ENCODE data around the gene FBXO28.

The FBXO28 gene

GRCh38 chr1:224182057-224182865 lies 68.3 kb downstream of the FBXO28 start:
- Mint-ChIP-seq H3K9me3 (no peaks in the 10 kb centered on the region), H3K36me3 (peaks cover 12% of the 10 kb centered on the region), H3K4me3 (peak overlapping the region; percentile 92), H3K27me3 (no peaks in the 10 kb centered on the region), H3K27ac (peak overlapping the region; percentile 96), H3K4me1 (peaks cover 53% of the 10 kb centered on the region)
- peak; percentile 75 for ATAC-seq

- peak; percentile 91 for ATAC-seq
- H3K4me1 Mint-ChIP-seq: peaks cover 53% of the 10 kb centered on the region
- H3K36me3 Mint-ChIP-seq: peaks cover 12% of the 10 kb centered on the region
Observed at GRCh38 chr1:224182866-224183590, 69.1 kb downstream of the FBXO28 start, which contains the start of gene DEGS1. TSS of gene DEGS1 (plus strand) at chr1:224183240. CDS start at chr1:224183337, 97 bp downstream.

GRCh38 chr1:224183591-224184312 lies 69.8 kb downstream of the FBXO28 start:
- H3K27ac Mint-ChIP-seq: peak overlapping the region; percentile 96

More at GRCh38 chr1:224182866-224183590, 69.1 kb downstream of the FBXO28 start, which contains the start of gene DEGS1:
- Mint-ChIP-seq H3K9me3 (no peaks in the 10 kb centered on the region), H3K27me3 (no peaks in the 10 kb centered on the region), H3K27ac (peak within 1 kb of the TSS; percentile 96), H3K4me3 (peak within 1 kb of the TSS; percentile 94)

GRCh38 chr1:224185208-224185607 lies 71.3 kb downstream of the FBXO28 start:
- H3K4me3 Mint-ChIP-seq: peak overlapping the region; percentile 94
- peaks cover 68% of the 10 kb centered on the region for H3K4me1 Mint-ChIP-seq
- peak overlapping the region; percentile 96 for H3K27ac Mint-ChIP-seq
- H3K9me3 Mint-ChIP-seq: no peaks in the 10 kb centered on the region
- peaks cover 25% of the 10 kb centered on the region for H3K36me3 Mint-ChIP-seq
- no peaks in the 10 kb centered on the region for H3K27me3 Mint-ChIP-seq
- ATAC-seq: no peak

More at GRCh38 chr1:224183591-224184312, 69.8 kb downstream of the FBXO28 start:
- peaks cover 58% of the 10 kb centered on the region for H3K4me1 Mint-ChIP-seq
- no peaks in the 10 kb centered on the region for H3K27me3 Mint-ChIP-seq
- peak overlapping the region; percentile 94 for H3K4me3 Mint-ChIP-seq
- H3K36me3 Mint-ChIP-seq: peaks cover 18% of the 10 kb centered on the region
- no peaks in the 10 kb centered on the region for H3K9me3 Mint-ChIP-seq
- peak; percentile 78 for ATAC-seq

- H3K27ac Mint-ChIP-seq: no peak overlapping the region
- H3K4me1 Mint-ChIP-seq: peaks cover 52% of the 10 kb centered on the region
- ATAC-seq: no peak
- peaks cover 25% of the 10 kb centered on the region for H3K36me3 Mint-ChIP-seq
- no peak overlapping the region for H3K4me3 Mint-ChIP-seq
- no peaks in the 10 kb centered on the region for H3K9me3 Mint-ChIP-seq
- no peaks in the 10 kb centered on the region for H3K27me3 Mint-ChIP-seq
Observed at GRCh38 chr1:224188286-224188685, 74.4 kb downstream of the FBXO28 start.

- Mint-ChIP-seq H3K9me3 (no peaks in the 10 kb centered on the region), H3K4me1 (peaks cover 46% of the 10 kb centered on the region), H3K36me3 (peaks cover 32% of the 10 kb centered on the region), H3K27me3 (no peaks in the 10 kb centered on the region), H3K27ac (no peak overlapping the region), H3K4me3 (no peak overlapping the region)
- no peak for ATAC-seq
Observed at GRCh38 chr1:224189561-224189960, 75.7 kb downstream of the FBXO28 start.

- ATAC-seq: peak; percentile 88
- H3K4me3 Mint-ChIP-seq: no peak overlapping the region
- peaks cover 27% of the 10 kb centered on the region for H3K4me1 Mint-ChIP-seq
- no peaks in the 10 kb centered on the region for H3K9me3 Mint-ChIP-seq
- H3K27me3 Mint-ChIP-seq: no peaks in the 10 kb centered on the region
- peak overlapping the region; percentile 37 for H3K27ac Mint-ChIP-seq
- H3K36me3 Mint-ChIP-seq: peaks cover 33% of the 10 kb centered on the region
Observed at GRCh38 chr1:224192082-224192788, 78.3 kb downstream of the FBXO28 start.

GRCh38 chr1:224193319-224193966 lies 79.5 kb downstream of the FBXO28 start:
- Mint-ChIP-seq H3K9me3 (no peaks in the 10 kb centered on the region), H3K36me3 (peaks cover 31% of the 10 kb centered on the region), H3K27me3 (no peaks in the 10 kb centered on the region), H3K27ac (peak overlapping the region; percentile 37), H3K4me3 (no peak overlapping the region), H3K4me1 (peaks cover 25% of the 10 kb centered on the region)
- no peak for ATAC-seq

GRCh38 chr1:224196813-224197600 lies 83.1 kb downstream of the FBXO28 start:
- H3K27ac Mint-ChIP-seq: no peak overlapping the region
- no peaks in the 10 kb centered on the region for H3K27me3 Mint-ChIP-seq

GRCh38 chr1:224198572-224198971 lies 84.7 kb downstream of the FBXO28 start:
- Mint-ChIP-seq H3K27me3 (no peaks in the 10 kb centered on the region), H3K27ac (no peak overlapping the region), H3K9me3 (no peaks in the 10 kb centered on the region), H3K36me3 (peaks cover 20% of the 10 kb centered on the region), H3K4me1 (peaks cover 16% of the 10 kb centered on the region), H3K4me3 (no peak overlapping the region)
- ATAC-seq: no peak

More at GRCh38 chr1:224196813-224197600, 83.1 kb downstream of the FBXO28 start:
- no peak for ATAC-seq
- H3K9me3 Mint-ChIP-seq: no peaks in the 10 kb centered on the region
- peaks cover 12% of the 10 kb centered on the region for H3K4me1 Mint-ChIP-seq
- no peak overlapping the region for H3K4me3 Mint-ChIP-seq
- peaks cover 20% of the 10 kb centered on the region for H3K36me3 Mint-ChIP-seq

- peaks cover 14% of the 10 kb centered on the region for H3K36me3 Mint-ChIP-seq
- H3K4me1 Mint-ChIP-seq: peaks cover 23% of the 10 kb centered on the region
- H3K9me3 Mint-ChIP-seq: no peaks in the 10 kb centered on the region
- H3K27ac Mint-ChIP-seq: no peak overlapping the region
- ATAC-seq: no peak
- H3K27me3 Mint-ChIP-seq: no peaks in the 10 kb centered on the region
- no peak overlapping the region for H3K4me3 Mint-ChIP-seq
Observed at GRCh38 chr1:224199679-224200078, 85.8 kb downstream of the FBXO28 start.

GRCh38 chr1:224201383-224201782 lies 87.5 kb downstream of the FBXO28 start:
- Mint-ChIP-seq H3K4me3 (no peak overlapping the region), H3K27me3 (no peaks in the 10 kb centered on the region), H3K27ac (no peak overlapping the region), H3K4me1 (peaks cover 30% of the 10 kb centered on the region), H3K36me3 (no peaks in the 10 kb centered on the region), H3K9me3 (no peaks in the 10 kb centered on the region)
- ATAC-seq: no peak

GRCh38 chr1:224201853-224202252 lies 87.9 kb downstream of the FBXO28 start:
- no peak overlapping the region for H3K27ac Mint-ChIP-seq
- no peak for ATAC-seq
- no peaks in the 10 kb centered on the region for H3K36me3 Mint-ChIP-seq
- H3K9me3 Mint-ChIP-seq: no peaks in the 10 kb centered on the region
- H3K4me3 Mint-ChIP-seq: no peak overlapping the region
- H3K27me3 Mint-ChIP-seq: no peaks in the 10 kb centered on the region
- H3K4me1 Mint-ChIP-seq: peaks cover 30% of the 10 kb centered on the region
